GM10248 (cell line): ENCODE measurements around the gene RAB17.

Source experiments
- CTCF ChIA-PET: fragments of 300-600 bp; sonication (Branson Sonifier 250); formaldehyde crosslinking; extraction: SDS; loops from one replicate; lab custom pipeline; 2021; ENCODE audit warnings: antibody characterized with exemption; lab: Yijun Ruan, JAX
- POLR2A ChIA-PET: fragments of 350-650 bp; sonication (Branson Sonifier 250); formaldehyde crosslinking; extraction: SDS; loops from one replicate; lab custom pipeline; 2020; ENCODE audit warnings: antibody characterized with exemption; lab: Yijun Ruan, JAX
- DNase-seq: peaks from one replicate; pipeline ENCODE4 v3.0.0; 2012; ENCODE audit errors: extremely low spot score
- CTCF ChIP-seq: IDR thresholded peaks from 2 replicates; pipeline ENCODE4 v1.5.1; 2012; ENCODE audit warnings: mild to moderate bottlenecking, low read depth; ENCODE audit errors: extremely low read depth, missing control alignments, control extremely low read depth

Gene RAB17

GRCh38 chr2:237628247-237629187 lies 38.0 kb upstream of the RAB17 start:
- DNase-seq = no peak
- CTCF ChIA-PET = no interaction called here
- POLR2A ChIA-PET = no interaction called here
- no peak for TF ChIP-seq CTCF

- no peak for TF ChIP-seq CTCF
- POLR2A ChIA-PET = no interaction called here
- DNase-seq = no peak
- CTCF ChIA-PET = no interaction called here
Measured at GRCh38 chr2:237627441-237628246, 37.1 kb upstream of the RAB17 start, which contains the start of gene LRRFIP1. Gene LRRFIP1, plus strand, starts transcription at chr2:237627587. Its CDS starts 58 bp downstream, at chr2:237627645.

- no peak for DNase-seq
- ChIA-PET POLR2A (no interaction called here), CTCF (no interaction called here)
- TF ChIP-seq CTCF = no peak
Measured at GRCh38 chr2:237626813-237627440, 36.4 kb upstream of the RAB17 start.

GRCh38 chr2:237625777-237626176 lies 35.2 kb upstream of the RAB17 start:
- TF ChIP-seq CTCF = no peak
- CTCF ChIA-PET = no interaction called here
- POLR2A ChIA-PET = no interaction called here

GRCh38 chr2:237625216-237625705 lies 34.7 kb upstream of the RAB17 start:
- no peak for DNase-seq
- ChIA-PET CTCF (interaction anchor here (1.4 to 2.5 kb wide), 2 partner anchors 10 to 120 kb away, joined by 3 to 7 read pairs; no protein-coding TSS in a partner anchor), POLR2A (no interaction called here)
- TF ChIP-seq CTCF = no peak

More at GRCh38 chr2:237625777-237626176, 35.2 kb upstream of the RAB17 start:
- DNase-seq = no peak

GRCh38 chr2:237624565-237624964 lies 34.0 kb upstream of the RAB17 start:
- DNase-seq = peak; percentile 43
- ChIA-PET CTCF (interaction anchor here (1.4 to 2.5 kb wide), 2 partner anchors 10 to 120 kb away, joined by 3 to 7 read pairs; no protein-coding TSS in a partner anchor), POLR2A (no interaction called here)
- peak; percentile 8 for TF ChIP-seq CTCF
